ENCODE measurements around the gene NFU1.
"Not testable (repeated sequence)": the region's sequence is repeated elsewhere in the genome, so short reads cannot be mapped to it uniquely, and the experiment has no call there.

NFU1 gene

GRCh38 chr2:69449906-69450305, 12.7 kb upstream of the NFU1 start:
- DNase-seq: no peak

- DNase-seq: not testable (repeated sequence)
Observed at GRCh38 chr2:69443673-69444072, 6.4 kb upstream of the NFU1 start.

- DNase-seq: not testable (repeated sequence)
Observed at GRCh38 chr2:69439499-69439898, 2.3 kb upstream of the NFU1 start.

DNA sequence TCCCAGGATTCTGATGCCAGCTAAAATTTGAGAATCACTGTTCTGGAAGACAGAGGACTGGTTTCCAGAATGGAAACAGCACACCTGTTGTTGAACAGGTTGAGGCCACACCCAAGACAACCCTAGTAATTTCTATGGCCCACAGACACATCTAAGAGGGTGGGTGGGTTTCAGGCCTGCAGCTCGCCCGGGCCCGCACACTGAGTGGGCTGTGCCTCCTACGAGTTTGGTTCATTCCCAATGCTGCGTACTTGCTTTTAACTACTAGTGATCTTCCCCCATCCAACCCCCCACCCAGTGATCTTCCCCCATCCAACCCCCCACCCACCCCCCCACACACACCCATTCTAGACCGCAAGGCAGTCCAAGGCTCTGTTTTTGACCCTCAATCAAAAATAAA, 1.3 kb upstream of the NFU1 start:
- no peak for DNase-seq

DNA sequence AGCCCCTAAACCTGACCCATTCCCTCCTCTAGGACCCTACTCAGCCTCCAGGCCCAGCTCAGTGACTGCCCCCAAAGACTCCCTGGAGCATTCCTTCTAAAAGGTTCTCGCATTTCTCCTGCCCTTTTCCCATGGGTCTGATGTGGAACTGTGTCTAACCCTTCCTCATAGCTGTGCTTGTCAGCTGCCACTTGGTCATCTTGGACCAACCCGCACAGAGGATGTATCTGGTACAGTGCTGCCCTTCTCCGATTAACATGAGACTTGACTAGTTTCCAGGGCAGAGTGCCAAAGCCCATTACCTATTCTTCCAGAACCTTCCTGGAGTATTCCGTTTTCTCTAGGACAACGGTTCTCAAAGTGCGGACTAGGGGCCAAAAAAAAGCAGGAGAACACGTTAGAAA, 518 bp upstream of the NFU1 start:
- no peak for DNase-seq

GRCh38 chr2:69436596-69436937, 668 bp downstream of the NFU1 start:
- DNase-seq: no peak

GRCh38 chr2:69434753-69435152, 2.5 kb downstream of the NFU1 start:
- DNase-seq: no peak

- no peak for DNase-seq
Observed at GRCh38 chr2:69429491-69430183, 7.6 kb downstream of the NFU1 start.

DNA sequence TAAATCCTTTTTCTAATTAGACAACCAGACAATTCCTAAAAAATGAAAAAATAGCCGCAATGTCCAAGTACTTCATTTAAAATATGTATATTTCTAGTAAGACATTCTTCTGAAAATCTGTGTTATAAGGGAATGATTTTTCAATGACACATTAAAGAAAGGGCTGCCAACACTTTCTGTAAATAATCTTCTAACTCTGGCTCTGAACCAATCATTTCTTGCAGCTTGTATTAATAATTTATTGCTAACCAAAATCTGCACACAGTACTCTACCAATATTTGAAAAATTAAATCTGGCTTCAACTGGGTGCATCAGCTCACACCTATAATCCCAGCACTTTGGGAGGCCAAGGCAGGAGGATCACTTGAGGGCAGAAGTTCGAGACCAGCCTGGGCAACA, 8.3 kb downstream of the NFU1 start:
- no peak for DNase-seq

DNA sequence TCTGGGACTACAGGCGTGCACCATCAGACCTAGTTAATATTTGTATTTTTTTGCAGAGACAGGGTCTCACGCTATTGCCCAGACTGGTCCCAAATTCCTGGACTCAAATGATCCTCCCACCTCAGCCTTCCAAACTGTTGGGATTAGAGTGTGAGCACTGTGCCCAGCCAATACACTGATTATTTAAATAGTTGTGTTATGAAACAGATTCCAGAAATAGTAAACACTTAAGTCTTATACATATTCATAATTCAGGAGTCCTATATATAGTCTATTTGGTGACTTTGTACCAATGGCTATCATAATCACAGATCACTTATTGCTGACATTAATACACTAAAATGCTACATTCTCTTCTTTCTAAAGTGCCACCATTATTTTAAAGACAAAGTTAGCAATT, 12.8 kb downstream of the NFU1 start:
- DNase-seq: no peak

DNA sequence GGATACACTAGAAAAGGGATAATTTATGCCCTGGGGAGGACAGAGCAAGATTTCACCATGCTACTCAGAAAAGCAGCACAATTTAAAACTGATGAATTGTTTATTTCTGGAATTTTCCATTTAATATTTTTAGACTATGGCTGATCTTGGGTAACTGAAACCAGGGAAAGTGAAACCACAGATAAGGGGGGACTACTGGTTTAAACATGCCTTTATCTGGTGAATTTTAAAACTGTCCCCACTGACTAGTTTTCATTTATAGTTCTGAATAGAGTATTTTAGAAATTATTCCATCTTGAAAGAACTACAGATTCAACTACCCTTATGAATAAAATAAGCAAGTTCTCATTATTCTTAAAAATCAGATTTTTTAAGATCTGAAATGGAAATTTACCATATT, 15.0 kb downstream of the NFU1 start:
- no peak for DNase-seq

DNA sequence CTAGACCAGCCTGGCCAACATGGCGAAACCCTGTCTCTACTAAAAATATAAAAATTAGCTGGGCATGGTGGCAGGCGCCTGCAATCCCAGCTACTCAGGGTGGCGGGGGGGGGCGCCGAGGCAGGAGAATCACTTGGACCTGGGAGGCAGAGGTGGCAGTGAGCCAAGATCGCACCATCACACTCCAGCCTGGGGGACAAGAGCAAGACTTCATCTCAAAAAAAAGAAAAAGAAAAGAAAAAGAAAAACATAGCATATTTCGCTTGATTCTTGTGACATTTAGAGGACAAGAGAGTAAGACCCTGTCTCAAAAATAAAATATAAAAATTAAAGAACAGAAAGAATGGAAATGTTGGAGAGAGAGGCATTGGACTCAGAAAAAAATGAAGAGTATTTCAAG, 18.1 kb downstream of the NFU1 start:
- DNase-seq: not testable (repeated sequence)

DNA sequence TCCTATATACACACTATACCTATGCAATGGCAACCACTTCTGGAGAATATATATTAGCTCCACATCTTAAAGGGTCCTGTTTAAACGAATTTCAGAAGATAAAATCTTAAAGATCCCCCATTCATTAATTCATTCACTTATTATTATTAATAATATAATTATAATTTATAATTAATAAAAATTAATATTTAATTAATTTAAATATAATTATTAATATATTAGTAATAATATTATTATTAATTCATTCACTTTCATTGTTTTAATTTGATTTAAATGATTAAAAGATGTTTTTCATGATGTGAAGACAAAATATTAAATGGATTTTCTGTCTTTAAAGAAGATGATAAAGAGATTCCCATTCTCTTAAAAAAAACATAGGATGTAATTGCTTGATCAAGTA, 21.1 kb downstream of the NFU1 start:
- no peak for DNase-seq

DNA sequence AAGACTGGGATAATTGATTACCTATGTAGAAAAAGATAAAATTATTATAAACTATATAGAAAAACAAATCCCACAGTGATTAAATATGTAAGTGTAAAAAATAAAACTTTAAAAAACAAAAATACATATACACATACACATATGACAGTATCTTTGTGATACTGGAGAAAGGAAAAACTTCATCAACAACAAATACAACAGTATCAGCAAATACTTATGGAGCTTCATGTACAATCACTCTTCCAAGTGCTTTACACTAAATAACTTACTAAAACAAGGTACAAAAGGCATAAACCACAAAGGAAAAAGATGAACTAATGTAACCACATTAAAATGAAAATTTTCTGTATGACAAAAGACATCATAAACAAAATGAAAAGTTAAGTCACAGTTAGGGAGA, 26.1 kb downstream of the NFU1 start:
- no peak for DNase-seq

DNA sequence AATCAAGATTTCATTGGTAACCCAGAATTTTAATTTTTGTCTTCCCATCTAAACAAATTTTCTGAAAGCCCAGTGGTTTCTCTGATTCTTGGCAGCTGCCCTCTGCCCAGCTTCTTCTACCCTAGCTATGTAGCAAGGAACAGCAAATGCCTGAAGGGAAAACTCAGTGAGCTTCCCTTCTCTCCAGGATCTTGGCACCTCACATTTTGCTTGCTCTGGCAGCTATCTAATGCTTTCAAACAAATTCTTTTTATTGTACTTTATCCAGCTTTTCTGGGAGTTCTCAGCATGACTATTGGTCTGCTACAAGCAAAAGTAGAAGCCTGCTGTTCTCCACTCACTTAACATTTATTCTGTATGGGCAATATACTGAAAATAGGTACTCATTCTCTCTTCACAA, 31.9 kb downstream of the NFU1 start:
- DNase-seq: no peak

DNA sequence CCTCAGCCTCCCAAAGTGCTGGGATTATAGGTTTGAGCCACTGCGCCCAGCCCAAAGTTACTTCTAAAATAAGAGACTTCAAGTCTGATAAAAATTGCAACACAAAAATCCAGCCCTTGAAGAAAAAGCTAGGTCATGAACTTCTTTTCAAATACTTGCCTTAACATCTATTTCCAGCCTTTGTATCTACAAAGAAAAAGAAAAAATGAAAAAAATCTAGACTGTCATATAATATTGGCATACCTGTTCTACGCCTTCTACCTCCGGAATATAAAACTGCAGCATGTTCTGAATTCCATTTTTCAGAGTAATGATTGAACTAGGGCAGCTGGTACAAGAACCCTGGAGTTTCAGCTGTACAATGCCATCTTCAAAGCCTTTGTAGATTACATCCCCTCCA, 37.1 kb downstream of the NFU1 start:
- DNase-seq: no peak

- no peak for DNase-seq
Observed at GRCh38 chr2:69397234-69397633, 40.0 kb downstream of the NFU1 start.

DNA sequence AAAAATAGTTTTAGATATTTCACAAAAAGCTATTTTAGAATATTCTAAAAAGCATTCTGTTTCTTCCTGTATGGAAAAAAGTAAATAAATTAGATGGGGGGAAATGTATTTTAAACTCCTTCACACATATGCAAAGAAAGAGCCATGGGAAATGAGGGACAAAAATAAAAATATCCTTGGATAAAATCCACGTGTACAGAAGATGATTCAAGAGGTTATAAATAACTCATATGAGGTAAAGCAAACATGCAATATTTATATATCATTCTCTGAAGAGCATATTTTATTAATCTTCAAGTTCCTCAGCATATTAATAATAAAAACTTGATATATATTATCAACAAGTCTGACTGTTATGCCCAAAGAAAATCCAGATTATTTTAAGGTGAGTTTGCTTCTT, 41.4 kb downstream of the NFU1 start:
- DNase-seq: no peak

GRCh38 chr2:69393963-69394362, 43.3 kb downstream of the NFU1 start:
- DNase-seq: no peak

DNA sequence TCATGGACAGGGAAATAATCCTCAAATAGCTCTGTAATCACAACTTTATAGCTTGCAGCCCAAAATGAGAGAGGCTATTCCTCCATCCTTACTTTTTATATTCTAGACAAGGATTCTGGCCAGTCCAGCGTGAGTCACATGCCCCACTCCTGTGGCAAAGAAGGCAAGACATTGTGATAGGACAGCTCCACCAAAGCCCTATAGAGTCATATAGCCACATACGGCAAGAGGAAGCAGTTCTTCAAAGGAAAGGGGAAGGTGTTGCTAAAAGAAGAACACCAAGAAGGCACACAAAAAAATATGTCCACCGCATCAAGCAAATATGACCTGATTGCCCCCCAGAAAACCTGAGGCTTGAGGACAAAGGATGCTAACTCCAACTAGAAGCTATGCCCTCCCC, 46.8 kb downstream of the NFU1 start:
- no peak for DNase-seq

DNA sequence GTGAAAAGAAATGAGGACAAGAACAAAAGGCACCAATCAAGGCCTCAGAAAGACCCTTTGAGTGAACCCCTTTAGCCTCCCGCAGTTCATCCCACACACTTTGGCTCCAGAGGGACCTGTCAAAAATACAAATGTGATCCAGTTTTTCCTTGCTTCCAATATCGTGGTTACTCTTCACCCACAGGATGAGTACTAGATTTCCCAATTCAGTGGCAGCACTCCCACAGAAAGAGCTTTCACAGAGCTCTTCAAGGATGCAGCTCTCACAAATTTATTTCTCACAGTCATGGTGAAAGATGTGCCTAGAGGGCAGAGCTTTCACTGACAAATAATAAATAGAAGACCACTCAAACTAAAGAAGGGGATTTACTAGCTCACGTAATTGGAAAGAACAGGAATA, 47.2 kb downstream of the NFU1 start:
- no peak for DNase-seq

- no peak for DNase-seq
Observed at GRCh38 chr2:69389271-69389670, 48.0 kb downstream of the NFU1 start.

DNA sequence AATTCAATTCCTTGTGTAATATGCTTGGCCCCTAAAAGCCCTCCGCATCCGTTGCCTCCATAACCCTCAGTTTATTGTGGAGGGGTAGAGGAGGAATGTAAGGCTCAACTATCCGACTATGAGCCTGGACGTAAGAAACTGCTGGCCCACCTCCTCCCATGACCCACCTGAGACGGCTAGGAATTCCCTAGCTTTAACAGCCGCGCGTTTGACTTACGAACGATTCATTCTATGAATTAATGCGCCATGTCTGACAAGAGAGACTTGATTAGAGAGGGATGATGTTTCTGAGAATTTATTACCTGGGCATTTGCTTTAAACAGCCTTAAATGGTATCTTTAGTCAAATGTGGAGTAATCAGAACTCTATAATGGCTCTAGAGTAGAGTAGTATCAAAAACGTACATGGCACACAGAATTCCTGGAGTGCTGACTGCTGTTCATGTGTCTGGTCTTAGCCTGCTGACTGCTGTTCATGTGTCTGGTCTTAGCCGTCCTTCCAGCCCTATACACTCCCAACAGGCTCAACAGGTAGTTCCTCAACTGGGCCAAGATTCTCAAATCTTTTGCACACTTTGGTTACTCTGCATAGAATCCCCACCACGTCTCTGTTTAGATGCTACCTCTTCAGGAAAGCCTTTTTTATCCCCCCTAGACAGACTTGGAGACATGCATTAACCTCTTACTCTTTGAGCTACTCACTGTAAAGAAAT, 49.3 kb downstream of the NFU1 start:
- no peak for DNase-seq

- DNase-seq: peak; percentile 89 to 94
Observed at GRCh38 chr2:69386789-69387734, 50.2 kb downstream of the NFU1 start, which contains the start of gene GFPT1. Gene GFPT1 (minus strand): TSS chr2:69387227. CDS start chr2:69387071, 156 bp downstream.
